ENCODE data around the gene USP2. TPM values are rescaled to one million over a fixed set of nuclear protein-coding genes. Genes with fewer than 3 reads are reported as not detected.

The USP2 gene
- total RNA-seq, 1 donor from 2014 or later: 3.4 TPM

DNA sequence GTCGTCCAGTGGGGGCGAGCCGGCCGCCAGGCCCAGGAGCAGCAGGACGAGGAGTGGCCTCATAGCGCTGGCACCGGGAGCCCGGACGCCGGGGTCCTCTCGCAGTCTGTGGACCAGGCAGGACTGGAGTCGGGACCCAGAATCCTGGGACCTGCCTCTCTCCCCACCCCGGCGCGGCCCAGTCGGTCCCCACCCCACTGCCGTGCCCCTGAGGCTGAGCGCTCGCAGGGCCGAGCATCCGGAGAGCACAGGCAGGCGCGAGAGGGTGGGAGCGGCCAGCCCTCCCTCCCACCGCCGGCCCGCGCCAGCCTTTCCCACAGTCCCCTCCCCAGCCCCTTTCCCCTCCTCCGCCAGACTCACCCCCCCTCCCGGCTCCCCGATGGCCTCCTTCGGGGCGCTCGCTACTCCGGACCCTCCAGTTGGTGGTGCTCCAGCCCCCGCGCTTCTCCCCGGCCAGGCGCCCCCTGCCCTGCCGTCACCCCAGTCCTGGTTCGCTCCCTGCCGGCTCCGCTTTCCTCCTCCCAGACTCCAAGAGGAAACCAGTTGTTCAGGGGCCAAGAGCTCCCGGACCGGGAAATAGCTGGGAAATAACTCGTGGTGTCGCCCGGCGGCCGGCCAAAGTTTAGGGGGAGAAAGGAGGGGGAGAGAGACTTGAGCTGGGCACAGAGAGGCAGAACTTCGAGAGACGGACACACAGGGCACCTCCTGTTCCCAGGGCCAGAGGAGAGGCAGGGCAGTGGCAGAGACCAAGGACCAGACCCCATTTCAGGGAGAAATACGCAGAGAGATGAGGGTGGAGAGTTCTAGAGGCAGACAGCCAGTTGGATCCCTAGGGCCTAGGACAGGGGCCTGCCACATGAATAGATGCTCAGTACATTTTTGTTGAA lies 40.9 kb downstream of the USP2 start, which contains the start of gene C1QTNF5:
TSS of gene C1QTNF5 (minus strand) at position 549 of the 887 bp plus-strand sequence. CDS start at position 63, 486 bp downstream.
- H3K4me1 Mint-ChIP-seq: peaks cover 39% of the 10 kb centered on the region
- no peak for DNase-seq (ENCODE audit: low read depth, low spot score)
- H3K4me3 Mint-ChIP-seq: peak within 1 kb of the TSS; percentile 54
- H3K9me3 Mint-ChIP-seq: no peaks in the 10 kb centered on the region
- H3K36me3 Mint-ChIP-seq (ENCODE audit: low read depth): no peaks in the 10 kb centered on the region
- H3K27me3 Mint-ChIP-seq (ENCODE audit: low read depth): peaks cover 50% of the 10 kb centered on the region
- H3K27ac Mint-ChIP-seq (ENCODE audit: unreplicated experiment): no peak within 1 kb of the TSS
- TF ChIP-seq, protein P1, sequence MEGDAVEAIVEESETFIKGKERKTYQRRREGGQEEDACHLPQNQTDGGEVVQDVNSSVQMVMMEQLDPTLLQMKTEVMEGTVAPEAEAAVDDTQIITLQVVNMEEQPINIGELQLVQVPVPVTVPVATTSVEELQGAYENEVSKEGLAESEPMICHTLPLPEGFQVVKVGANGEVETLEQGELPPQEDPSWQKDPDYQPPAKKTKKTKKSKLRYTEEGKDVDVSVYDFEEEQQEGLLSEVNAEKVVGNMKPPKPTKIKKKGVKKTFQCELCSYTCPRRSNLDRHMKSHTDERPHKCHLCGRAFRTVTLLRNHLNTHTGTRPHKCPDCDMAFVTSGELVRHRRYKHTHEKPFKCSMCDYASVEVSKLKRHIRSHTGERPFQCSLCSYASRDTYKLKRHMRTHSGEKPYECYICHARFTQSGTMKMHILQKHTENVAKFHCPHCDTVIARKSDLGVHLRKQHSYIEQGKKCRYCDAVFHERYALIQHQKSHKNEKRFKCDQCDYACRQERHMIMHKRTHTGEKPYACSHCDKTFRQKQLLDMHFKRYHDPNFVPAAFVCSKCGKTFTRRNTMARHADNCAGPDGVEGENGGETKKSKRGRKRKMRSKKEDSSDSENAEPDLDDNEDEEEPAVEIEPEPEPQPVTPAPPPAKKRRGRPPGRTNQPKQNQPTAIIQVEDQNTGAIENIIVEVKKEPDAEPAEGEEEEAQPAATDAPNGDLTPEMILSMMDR (conservative IDR thresholded peaks at IDR 0.05): no peak

DNA sequence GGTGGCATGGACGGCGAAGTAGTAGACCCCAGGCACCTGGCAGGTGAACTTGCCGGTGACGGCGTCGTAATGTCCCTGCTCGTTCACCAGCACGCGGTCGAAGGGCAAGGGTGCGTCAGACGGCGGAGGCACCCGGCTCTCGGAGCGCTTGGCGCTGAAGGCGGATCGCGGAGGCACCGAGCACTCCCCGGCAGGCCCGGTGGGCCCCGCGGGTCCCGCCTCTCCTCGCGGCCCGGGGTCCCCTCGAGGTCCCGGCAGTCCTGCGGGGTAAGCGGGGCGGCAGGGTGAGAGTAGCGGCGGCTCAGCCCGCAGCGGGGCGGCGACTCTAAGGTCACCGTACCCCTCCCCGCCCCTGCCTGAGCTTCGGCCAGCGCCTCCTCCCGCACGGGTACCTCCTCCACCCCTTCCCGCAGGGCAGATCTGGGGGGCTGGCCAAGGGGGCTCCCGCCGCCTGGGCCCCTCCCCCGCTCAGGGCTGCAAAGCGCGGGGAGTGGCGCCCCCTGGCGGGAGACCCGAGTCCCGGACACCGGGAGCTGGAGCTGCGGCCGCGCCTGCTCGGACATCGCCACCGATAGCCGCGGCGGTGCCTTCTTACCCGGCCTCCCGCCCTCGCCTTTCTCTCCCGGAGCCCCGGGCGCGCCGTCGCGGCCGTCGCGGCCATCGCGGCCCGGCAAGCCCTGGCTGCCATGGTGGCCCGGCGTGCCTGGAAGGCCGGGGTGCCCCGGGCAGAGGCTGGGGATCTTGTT lies 41.7 kb downstream of the USP2 start:
- Mint-ChIP-seq H3K27me3 (ENCODE audit: low read depth) (peaks cover 46% of the 10 kb centered on the region), H3K4me1 (peaks cover 46% of the 10 kb centered on the region), H3K9me3 (no peaks in the 10 kb centered on the region), H3K27ac (ENCODE audit: unreplicated experiment) (no peak overlapping the region), H3K36me3 (ENCODE audit: low read depth) (no peaks in the 10 kb centered on the region), H3K4me3 (peak overlapping the region; percentile 92)
- TF ChIP-seq, protein P1 (conservative IDR thresholded peaks at IDR 0.05): peak; percentile 93
- peak; percentile 78 for DNase-seq (ENCODE audit: low read depth, low spot score)

DNA sequence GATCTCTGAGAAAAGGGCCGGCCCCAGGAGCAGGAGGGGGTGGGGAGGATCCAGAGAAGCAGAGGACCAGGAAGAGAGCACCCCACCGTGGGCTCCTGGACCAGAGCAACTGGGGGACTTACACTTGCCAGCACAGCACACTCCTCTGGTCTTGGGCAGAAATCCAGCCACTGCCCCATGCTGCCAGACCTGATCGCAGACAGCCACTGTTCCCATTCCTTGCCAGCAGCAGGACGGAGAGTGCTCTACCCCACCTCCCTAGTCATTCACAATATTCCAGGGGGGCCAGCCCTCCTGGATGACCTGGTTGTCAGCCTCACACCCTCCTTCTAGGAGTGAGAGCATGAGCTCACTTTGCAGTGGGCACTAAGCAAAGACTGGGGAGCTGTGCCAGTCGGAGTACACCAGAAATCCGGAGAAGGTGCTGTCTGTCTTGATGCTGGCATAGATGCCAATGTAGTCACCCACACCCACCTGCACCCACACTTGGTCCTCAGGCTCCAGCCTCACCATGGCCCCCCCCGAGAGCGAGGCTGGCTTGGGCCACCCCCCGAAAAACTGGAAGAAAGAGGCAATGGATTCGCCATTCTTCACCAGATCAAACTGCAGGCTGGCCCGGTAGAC lies 42.4 kb downstream of the USP2 start:
- no peaks in the 10 kb centered on the region for H3K9me3 Mint-ChIP-seq
- no peak for DNase-seq (ENCODE audit: low read depth, low spot score)
- no peaks in the 10 kb centered on the region for H3K36me3 Mint-ChIP-seq (ENCODE audit: low read depth)
- H3K4me3 Mint-ChIP-seq: peak overlapping the region; percentile 92
- H3K27ac Mint-ChIP-seq (ENCODE audit: unreplicated experiment): no peak overlapping the region
- peaks cover 49% of the 10 kb centered on the region for H3K4me1 Mint-ChIP-seq
- peaks cover 42% of the 10 kb centered on the region for H3K27me3 Mint-ChIP-seq (ENCODE audit: low read depth)
- TF ChIP-seq, protein P1 (conservative IDR thresholded peaks at IDR 0.05): no peak

DNA sequence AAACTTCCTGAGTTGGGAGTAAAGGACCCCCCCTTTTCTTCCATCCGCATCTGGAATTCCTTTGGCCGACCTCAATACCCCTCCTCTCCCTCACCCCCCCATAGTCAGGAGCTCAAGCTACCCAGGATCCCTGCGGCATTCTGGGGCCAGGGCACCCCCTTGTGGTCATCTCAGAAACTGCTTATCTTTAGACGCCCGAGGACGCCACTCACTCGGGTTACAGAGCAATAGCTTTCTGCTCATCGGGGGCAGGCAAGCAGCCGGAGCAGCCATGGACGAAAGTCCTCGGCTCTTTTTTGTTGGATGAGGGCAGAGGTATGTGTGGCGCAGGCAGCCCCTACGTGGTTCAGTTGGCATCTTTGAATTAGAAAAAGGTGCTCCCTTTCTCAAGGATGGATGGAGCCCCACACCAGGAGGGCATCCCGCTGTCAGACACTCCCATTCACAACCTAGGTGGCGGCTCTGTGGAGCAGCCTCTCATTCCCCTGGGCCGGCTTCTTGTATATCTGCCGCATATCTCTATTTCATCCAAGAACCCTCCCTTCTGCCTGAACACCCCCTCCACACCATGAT lies 43.1 kb downstream of the USP2 start:
- Mint-ChIP-seq H3K4me3 (peak overlapping the region; percentile 92), H3K4me1 (peaks cover 53% of the 10 kb centered on the region), H3K27ac (ENCODE audit: unreplicated experiment) (no peak overlapping the region), H3K27me3 (ENCODE audit: low read depth) (peaks cover 38% of the 10 kb centered on the region), H3K9me3 (no peaks in the 10 kb centered on the region), H3K36me3 (ENCODE audit: low read depth) (no peaks in the 10 kb centered on the region)
- TF ChIP-seq, protein P1 (conservative IDR thresholded peaks at IDR 0.05): peak; percentile 75
- peak; percentile 80 for DNase-seq (ENCODE audit: low read depth, low spot score)

Data from neural crest cell (in vitro differentiated cells).